AG04449 (cell line): ENCODE data around the gene KIF3A.

Source experiments
- CTCF ChIA-PET: fragments of 350-600 bp; formaldehyde crosslinking; extraction: SDS; loops from one replicate; lab custom pipeline; 2021; ENCODE audit warnings: antibody characterized with exemption; lab: Yijun Ruan, JAX
- POLR2A ChIA-PET: fragments of 400-600, 350-600 bp; formaldehyde crosslinking; extraction: SDS; loops from one replicate; lab custom pipeline; 2020; ENCODE audit warnings: antibody characterized with exemption, inconsistent platforms; lab: Yijun Ruan, JAX
- DNase-seq: peaks from one replicate; pipeline ENCODE4 v3.0.0-alpha.2; 2010; ENCODE audit warnings: low read depth, low spot score
- H3K4me3 ChIP-seq: 2 replicates; pipeline ENCODE4 v1.5.1; 2011; ENCODE audit warnings: low read depth, mild to moderate bottlenecking, control low read depth, low read length
- TF ChIP-seq, protein P1 (sequence below): IDR thresholded peaks from one replicate; pipeline ENCODE4 v1.5.1; 2011; ENCODE audit warnings: mild to moderate bottlenecking, moderate library complexity, low read length, control low read depth, inconsistent platforms; ENCODE audit not compliant: insufficient read depth; ENCODE audit errors: missing control alignments

Gene KIF3A

DNA sequence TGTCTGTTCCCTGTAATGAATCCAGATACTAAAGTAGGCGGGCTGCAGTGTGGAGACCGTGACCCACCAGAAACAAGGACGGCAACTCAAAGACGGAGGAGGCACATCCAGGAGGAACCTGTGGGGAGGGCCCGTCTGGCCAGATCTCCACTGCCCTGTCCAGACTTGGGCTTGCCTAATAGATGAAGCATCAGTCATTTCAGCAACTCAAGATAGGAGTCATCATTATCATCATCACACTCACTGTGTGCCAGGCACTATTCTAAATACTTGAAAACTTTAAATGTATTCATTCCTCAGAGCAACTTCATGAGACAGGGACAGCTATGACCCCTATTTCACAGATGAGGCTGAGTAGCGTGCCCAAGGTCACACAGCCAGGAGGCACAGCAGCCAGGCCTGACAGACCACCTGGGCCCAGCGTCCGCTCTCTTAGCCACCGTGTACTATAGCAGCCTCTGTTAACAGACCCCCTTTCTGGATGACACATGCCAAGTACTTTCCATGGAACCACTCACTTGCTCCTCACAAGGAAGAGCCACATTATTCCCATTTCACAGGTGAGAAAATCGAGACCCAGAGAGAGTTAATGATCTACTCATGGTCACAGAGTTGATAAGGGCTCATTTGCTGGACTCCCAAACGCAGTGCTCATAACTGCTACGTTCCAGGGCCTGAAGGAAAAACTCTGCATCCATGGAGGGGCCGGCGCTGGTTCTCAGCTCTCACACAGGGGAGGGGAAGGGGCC is 68.5 kb downstream of the KIF3A start:
- TF ChIP-seq, protein P1, sequence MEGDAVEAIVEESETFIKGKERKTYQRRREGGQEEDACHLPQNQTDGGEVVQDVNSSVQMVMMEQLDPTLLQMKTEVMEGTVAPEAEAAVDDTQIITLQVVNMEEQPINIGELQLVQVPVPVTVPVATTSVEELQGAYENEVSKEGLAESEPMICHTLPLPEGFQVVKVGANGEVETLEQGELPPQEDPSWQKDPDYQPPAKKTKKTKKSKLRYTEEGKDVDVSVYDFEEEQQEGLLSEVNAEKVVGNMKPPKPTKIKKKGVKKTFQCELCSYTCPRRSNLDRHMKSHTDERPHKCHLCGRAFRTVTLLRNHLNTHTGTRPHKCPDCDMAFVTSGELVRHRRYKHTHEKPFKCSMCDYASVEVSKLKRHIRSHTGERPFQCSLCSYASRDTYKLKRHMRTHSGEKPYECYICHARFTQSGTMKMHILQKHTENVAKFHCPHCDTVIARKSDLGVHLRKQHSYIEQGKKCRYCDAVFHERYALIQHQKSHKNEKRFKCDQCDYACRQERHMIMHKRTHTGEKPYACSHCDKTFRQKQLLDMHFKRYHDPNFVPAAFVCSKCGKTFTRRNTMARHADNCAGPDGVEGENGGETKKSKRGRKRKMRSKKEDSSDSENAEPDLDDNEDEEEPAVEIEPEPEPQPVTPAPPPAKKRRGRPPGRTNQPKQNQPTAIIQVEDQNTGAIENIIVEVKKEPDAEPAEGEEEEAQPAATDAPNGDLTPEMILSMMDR = no peak
- H3K4me3 ChIP-seq = no peak overlapping the region
- no peak for DNase-seq
- ChIA-PET POLR2A (no interaction called here), CTCF (no interaction called here)

DNA sequence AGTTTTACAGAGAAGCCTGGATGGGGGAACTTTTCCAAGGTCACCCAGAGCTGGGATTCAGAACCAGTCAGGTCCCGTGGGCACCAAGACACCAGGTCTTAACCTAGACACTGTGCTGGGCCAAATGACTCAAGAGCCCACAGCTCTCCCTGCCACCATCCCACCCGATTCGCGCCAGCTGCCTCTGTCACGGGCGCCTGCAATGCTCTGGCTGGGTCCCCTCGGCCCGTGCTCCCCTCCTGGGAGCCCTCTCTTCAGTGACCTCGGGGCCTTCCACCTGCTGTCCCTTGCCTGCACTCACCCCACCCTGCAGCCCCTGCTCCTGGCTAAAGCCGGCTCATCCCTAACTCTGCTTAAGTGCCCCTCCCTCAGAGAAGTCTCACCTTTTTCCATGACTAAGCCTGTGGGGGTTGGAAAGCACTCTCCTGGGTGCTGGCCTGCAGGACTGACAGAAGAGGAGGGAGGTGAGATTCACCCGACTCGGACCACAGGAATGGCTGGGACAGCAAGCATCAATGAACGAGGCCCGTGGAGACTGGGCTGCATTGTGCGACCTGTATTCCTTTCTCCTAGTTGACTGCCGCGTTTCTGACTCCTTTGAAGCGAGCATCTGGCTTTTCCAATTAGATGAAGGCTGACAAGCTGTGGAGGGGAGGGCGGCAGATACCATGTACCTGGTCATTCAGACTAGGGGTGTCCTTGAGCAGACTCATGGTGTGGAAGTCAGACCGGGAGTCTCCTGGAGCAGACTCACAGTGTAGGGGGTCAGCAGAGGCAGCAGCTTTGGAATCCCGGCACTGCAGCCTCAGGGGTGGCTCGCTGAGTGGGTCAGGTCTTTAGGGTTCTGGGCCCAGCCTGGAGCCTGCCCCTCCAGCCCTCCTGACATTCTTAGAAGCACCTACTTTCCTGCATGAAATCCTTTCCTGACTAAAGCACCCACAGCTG is 69.3 kb downstream of the KIF3A start:
- H3K4me3 ChIP-seq = no peak overlapping the region
- POLR2A ChIA-PET = no interaction called here
- DNase-seq = no peak
- TF ChIP-seq, protein P1 = no peak
- CTCF ChIA-PET = interaction anchor here (1.0 kb wide), 1 partner anchor 153 kb away, joined by 3 read pairs; no protein-coding TSS in a partner anchor

DNA sequence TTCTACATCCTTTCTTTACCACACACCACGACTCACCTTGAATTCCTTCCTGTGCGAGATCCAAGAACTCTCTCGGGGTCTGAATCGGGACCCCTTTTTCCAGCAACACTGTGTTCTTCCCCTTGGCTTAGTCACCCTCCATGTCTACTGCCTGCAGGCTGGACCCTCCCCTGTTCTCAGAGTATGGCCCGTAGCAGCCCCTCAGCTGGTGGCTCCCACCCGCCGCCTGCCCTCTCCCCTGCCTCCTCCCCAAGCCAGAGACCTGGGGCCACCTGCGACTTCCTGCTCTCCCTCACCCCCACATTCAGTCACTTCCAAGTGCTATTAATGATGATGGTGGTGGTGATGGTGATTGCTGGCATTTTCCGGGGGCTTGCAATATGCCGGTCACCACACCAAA is 70.0 kb downstream of the KIF3A start:
- POLR2A ChIA-PET = no interaction called here
- CTCF ChIA-PET = interaction anchor here (1.0 kb wide), 1 partner anchor 153 kb away, joined by 3 read pairs; no protein-coding TSS in a partner anchor
- H3K4me3 ChIP-seq = no peak overlapping the region
- no peak for DNase-seq
- TF ChIP-seq, protein P1 = no peak

DNA sequence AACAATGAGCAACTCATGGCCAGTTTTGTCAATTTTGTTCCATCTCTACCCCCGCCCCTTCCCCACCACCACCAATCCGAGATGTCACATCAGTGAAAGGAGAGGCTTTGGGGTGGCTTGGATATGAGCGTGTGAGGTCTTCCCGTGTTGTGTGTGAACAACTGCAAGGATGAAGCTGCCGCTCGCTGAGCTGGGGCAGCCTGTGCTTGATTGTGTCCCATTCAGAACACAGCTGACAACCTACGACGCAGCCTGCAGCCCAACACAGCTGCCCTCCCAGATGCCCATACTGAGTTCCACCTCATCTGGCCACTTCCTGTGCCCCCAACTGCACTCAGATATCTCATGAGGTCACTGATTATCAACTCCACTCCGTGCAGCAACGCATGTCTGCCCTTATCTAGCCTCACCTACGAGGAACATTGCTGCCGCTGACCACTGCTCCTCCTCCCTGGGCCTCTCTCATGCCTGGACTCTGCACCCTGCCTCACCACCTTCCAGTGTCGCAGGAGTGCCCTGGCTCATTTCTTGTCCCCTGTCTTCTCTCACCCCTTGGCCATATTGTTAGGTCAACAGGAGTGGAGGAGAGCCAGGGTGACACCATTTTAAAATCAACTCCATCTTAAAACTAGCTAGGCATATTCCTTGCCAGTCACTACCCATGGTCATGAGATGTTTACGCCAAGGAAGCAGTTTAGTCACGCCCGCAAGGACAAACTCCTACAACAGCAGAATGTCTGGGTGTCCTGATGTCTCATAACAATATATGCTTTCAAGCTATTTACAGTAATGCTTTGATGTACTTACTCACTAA is 70.8 kb downstream of the KIF3A start:
- POLR2A ChIA-PET = no interaction called here

DNA sequence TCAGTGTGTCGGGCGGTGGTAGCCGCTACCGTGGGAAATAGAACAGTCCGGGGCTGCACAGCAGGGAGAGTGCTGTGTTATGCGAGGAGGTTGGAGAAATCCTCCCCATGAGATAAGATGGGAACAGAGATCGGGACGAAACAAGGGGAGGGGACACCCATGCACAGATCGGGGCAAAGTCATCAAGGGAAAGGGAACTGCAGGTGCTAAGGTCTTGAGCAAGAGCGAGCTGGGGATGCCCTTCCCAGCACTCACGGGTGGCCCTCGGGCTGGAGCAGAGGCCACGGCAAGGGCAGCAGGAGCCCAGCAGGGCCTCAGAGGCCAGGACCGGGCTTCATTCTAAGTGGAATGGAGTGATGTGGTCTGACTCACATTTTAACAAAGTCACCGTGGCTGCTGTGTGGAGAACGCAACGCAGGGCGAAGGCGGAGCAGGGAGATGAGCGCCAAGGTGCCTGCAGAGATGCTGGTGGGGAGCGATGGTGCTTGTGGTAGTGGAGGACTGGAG is 71.7 kb downstream of the KIF3A start:
- DNase-seq = no peak
- no peak overlapping the region for H3K4me3 ChIP-seq
- POLR2A ChIA-PET = no interaction called here
- CTCF ChIA-PET = no interaction called here
- TF ChIP-seq, protein P1 = no peak

More for the DNA sequence above, 70.8 kb downstream of the KIF3A start:
- no peak for DNase-seq
- H3K4me3 ChIP-seq = no peak overlapping the region
- CTCF ChIA-PET = interaction anchor here (1.0 kb wide), 1 partner anchor 154 kb away, joined by 3 read pairs; no protein-coding TSS in a partner anchor
- TF ChIP-seq, protein P1 = no peak
